Activated CD4-positive, alpha-beta memory T cell treated with anti-CD3 and anti-CD28 coated beads for 36 hours (primary cell): ENCODE measurements around the gene CCNF. TPM values are rescaled to one million over a fixed set of nuclear protein-coding genes. Genes with fewer than 3 reads are reported as not detected.
A peak's percentile ranks its signal among the peaks of the same experiment; 100 is the strongest.

ENCODE experiments used
- CTCF ChIA-PET: fragments of 350-600 bp; sonication (Branson Sonifier 250); formaldehyde crosslinking; loops from one replicate; lab custom pipeline; 2021; ENCODE audit warnings: antibody characterized with exemption, inconsistent platforms; lab: Charles Lee
- POLR2A ChIA-PET: fragments of 350-600 bp; sonication (Branson Sonifier 250); formaldehyde crosslinking; loops from one replicate; lab custom pipeline; 2021; ENCODE audit warnings: antibody characterized with exemption; lab: Charles Lee
- DNase-seq: peaks from one replicate; pipeline ENCODE4 v3.0.0-alpha.2; 2020
- H3K27ac Mint-ChIP-seq: one replicate; pipeline ENCODE4 v1.8.0; 2021; ENCODE audit warnings: mixed read lengths
- H3K27me3 Mint-ChIP-seq: one replicate; pipeline ENCODE4 v1.8.0; 2021; ENCODE audit warnings: mixed read lengths
- H3K36me3 Mint-ChIP-seq: one replicate; pipeline ENCODE4 v1.8.0; 2021; ENCODE audit warnings: mixed read lengths
- H3K4me1 Mint-ChIP-seq: one replicate; pipeline ENCODE4 v1.8.0; 2021; ENCODE audit warnings: low read depth, mixed read lengths
- H3K4me3 Mint-ChIP-seq: one replicate; pipeline ENCODE4 v1.8.0; 2021; ENCODE audit warnings: mild to moderate bottlenecking, mixed read lengths
- H3K9me3 Mint-ChIP-seq: one replicate; pipeline ENCODE4 v1.8.0; 2021; ENCODE audit warnings: mixed read lengths
- intact Hi-C: fragments of 100-400 bp; cut with micrococcal nuclease; formaldehyde crosslinking; loops from one replicate; pipeline ENCODE4 v1.15.1; 2023
- total RNA-seq, 2 experiments: library from RNA; stranded (reverse); gene quantifications; one replicate each; pipeline ENCODE4 v1.2.3, GENCODE V29; 2021

Gene CCNF
- total RNA-seq, 2 experiments from 2014 or later = 53.5 to 54.7 TPM

GRCh38 chr16:2484898-2485508 lies 55.8 kb downstream of the CCNF start:
- Mint-ChIP-seq H3K4me1 (peaks cover 13% of the 10 kb centered on the region), H3K36me3 (no peaks in the 10 kb centered on the region), H3K9me3 (no peaks in the 10 kb centered on the region), H3K4me3 (no peak overlapping the region), H3K27ac (no peak overlapping the region), H3K27me3 (no peaks in the 10 kb centered on the region)
- no peak for DNase-seq
- ChIA-PET POLR2A (interaction anchor here (1.0 kb wide), 1 partner anchor 24 kb away, joined by 3 read pairs; no protein-coding TSS in a partner anchor), CTCF (interaction anchor here (1.4 kb wide), 1 partner anchor 16 kb away, joined by 3 read pairs; no protein-coding TSS in a partner anchor)
- intact Hi-C loops = no loop called here

DNA sequence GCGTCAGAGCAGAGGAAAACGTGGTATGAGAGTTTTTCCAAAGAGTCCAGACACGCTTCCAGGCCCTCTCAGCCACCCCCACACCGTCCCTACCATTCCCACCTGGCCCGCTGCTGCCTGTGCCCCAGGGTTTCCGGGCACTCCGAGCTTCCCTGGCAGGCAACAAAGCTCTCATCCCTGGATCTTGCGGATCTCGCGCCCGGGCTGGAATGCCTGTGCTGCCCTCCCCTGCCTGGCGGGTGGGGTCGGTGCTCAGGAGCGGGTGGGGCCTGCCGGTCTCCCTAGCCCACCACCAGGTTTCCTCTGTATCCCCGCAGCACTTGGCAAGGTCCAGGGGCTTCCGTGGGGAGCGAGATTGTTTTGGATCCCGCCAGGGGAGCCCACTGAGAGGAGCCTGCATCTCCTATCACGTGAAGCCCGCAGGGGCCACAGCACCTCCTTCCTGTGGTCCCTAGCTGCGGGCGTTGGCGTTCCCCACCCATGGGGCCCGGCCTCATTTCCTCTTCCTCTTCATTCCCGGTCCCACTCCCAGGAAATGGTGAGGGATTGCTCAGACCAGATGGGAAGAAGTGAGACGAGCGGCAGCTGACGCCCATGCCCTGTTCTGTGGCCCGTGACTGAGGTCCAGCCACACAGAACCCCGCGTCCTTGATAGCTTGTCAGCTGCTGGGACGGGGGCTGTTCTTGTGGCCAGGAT lies 56.7 kb downstream of the CCNF start:
- Mint-ChIP-seq H3K27me3 (no peaks in the 10 kb centered on the region), H3K4me3 (no peak overlapping the region), H3K27ac (no peak overlapping the region), H3K9me3 (no peaks in the 10 kb centered on the region), H3K4me1 (peaks cover 13% of the 10 kb centered on the region), H3K36me3 (no peaks in the 10 kb centered on the region)
- no peak for DNase-seq
- POLR2A ChIA-PET = interaction anchor here (1.0 kb wide), 1 partner anchor 25 kb away, joined by 3 read pairs; no protein-coding TSS in a partner anchor
- CTCF ChIA-PET = interaction anchor here (1.4 to 2.4 kb wide), 3 partner anchors 11 to 15 kb away, joined by 3 to 14 read pairs (median 8); partner anchors contain the start of gene TBC1D24
- intact Hi-C loops = loop anchor here (2.0 kb wide), 1 partner anchor 53 kb away; no protein-coding TSS in a partner anchor

DNA sequence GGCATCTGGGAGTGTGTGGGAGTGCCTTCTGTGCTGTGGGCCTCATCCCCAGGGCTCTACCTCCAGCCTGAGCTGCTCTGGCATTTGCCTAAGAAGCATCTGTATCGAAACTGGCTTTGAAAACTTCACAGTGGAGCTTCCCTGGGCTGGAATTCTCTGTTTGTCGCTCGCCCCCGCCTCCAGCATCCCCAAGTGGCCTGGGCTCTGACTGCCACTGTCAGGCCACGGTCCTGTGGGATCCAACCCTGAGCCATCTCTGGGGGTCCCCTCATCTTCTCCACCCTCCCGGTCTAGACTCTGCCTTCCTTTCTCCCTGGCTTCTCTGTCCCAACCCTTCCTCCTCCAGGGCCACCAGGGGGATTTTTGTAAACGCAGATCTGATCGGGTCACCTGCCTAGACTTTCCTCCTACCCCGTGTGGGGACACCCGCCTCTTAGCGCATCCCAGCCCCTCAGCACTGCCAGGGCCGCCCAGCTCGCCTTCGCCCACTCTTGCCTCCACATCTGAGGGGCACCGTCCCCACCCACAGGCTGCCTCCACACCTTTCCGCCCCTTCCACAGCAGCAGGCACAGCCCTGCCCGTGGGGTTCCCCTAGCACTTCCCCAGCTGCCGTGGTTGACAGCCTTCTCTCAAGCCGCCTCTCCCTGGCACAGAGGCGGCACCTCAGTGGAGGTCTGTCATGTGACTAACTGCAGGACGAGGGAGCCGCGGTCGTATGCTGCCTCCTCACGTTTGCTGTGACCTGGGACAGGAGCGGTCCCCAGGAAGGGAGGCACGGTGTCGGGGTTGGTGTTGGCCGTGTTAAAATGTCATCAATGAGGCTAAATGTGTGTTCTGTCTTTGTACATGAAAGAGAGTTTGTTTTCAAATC lies 57.6 kb downstream of the CCNF start:
- Mint-ChIP-seq H3K27me3 (no peaks in the 10 kb centered on the region), H3K9me3 (no peaks in the 10 kb centered on the region), H3K27ac (peak overlapping the region; percentile 38), H3K4me3 (peak overlapping the region; percentile 41), H3K4me1 (peaks cover 13% of the 10 kb centered on the region), H3K36me3 (no peaks in the 10 kb centered on the region)
- peak; percentile 89 for DNase-seq
- CTCF ChIA-PET = interaction anchor here (0.7 to 2.4 kb wide), 5 partner anchors 12 to 144 kb away, joined by 3 to 14 read pairs (median 3); partner anchors contain the start of genes TBC1D24 and TEDC2
- POLR2A ChIA-PET = no interaction called here
- intact Hi-C loops = loop anchor here (1.0 to 2.0 kb wide), 2 partner anchors 54 to 147 kb away; partner anchors contain the start of gene ABCA3

DNA sequence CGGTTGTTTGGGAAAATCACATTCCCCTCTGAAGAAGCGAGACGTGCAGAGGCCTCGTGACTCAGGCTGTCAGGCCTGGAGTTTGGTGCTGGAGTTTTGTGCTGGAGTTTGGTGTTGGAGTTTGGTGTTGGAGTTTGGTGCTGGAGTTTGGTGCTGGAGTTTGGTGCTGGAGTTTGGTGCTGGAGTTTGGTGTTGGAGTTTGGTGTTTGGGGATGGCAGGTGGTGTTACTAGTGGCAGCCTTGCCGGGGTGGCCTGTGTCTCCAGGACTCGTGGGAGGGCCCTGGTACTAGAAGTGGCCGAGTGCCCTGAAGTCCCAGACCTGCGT lies 58.2 kb downstream of the CCNF start:
- Mint-ChIP-seq H3K4me3 (peak overlapping the region; percentile 41), H3K27me3 (no peaks in the 10 kb centered on the region), H3K9me3 (no peaks in the 10 kb centered on the region), H3K36me3 (no peaks in the 10 kb centered on the region), H3K27ac (peak overlapping the region; percentile 38), H3K4me1 (peaks cover 13% of the 10 kb centered on the region)
- POLR2A ChIA-PET = no interaction called here
- intact Hi-C loops = loop anchor here (1.0 to 2.0 kb wide), 2 partner anchors 55 to 147 kb away; partner anchors contain the start of gene ABCA3
- DNase-seq = no peak
- CTCF ChIA-PET = interaction anchor here (0.9 to 2.4 kb wide), 4 partner anchors 13 to 236 kb away, joined by 3 to 14 read pairs (median 6); partner anchors contain the start of genes ECI1, TBC1D24 and TEDC2

DNA sequence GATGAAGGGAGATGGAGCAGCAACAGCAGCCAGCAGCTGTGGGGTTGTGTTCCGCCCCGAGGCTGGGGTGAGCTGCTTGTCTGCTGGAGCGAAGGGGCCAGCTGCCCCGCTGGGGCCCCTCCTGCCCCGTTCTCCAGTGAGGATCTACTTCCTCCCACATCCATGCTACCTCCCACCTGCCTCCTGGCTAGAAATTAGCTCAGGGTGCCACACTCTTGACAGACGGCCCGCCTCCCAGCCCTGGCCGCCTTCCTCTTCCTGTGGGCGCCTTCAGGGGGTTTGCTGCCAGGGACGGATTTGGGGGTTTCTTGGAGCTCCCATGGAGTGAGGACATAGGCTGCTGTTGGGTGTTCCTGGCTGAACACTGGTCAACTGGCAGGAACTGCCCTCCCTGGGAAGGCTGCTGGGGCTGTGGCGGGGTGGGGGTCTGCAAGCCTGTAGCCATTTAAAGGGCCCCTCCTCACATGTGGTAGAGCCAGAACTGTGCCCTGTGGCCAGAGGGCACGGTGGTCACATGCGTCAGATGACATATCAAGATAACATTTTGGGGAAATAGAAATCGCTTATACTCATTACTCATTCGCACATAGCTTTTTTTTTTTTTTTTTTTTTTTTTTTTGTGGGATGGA lies 58.8 kb downstream of the CCNF start:
- H3K4me1 Mint-ChIP-seq = peaks cover 13% of the 10 kb centered on the region
- H3K4me3 Mint-ChIP-seq = no peak overlapping the region
- intact Hi-C loops = loop anchor here (1.0 to 2.0 kb wide), 2 partner anchors 55 to 148 kb away; partner anchors contain the start of gene ABCA3
- no peaks in the 10 kb centered on the region for H3K27me3 Mint-ChIP-seq
- DNase-seq = no peak
- H3K9me3 Mint-ChIP-seq = no peaks in the 10 kb centered on the region
- no peak overlapping the region for H3K27ac Mint-ChIP-seq
- POLR2A ChIA-PET = no interaction called here
- H3K36me3 Mint-ChIP-seq = no peaks in the 10 kb centered on the region
- CTCF ChIA-PET = interaction anchor here (0.9 to 2.4 kb wide), 3 partner anchors 13 to 236 kb away, joined by 3 to 14 read pairs (median 8); partner anchors contain the start of genes ECI1 and TBC1D24

- DNase-seq = no peak
- Mint-ChIP-seq H3K4me1 (peaks cover 13% of the 10 kb centered on the region), H3K4me3 (no peak overlapping the region), H3K9me3 (no peaks in the 10 kb centered on the region), H3K36me3 (no peaks in the 10 kb centered on the region), H3K27me3 (no peaks in the 10 kb centered on the region), H3K27ac (no peak overlapping the region)
- POLR2A ChIA-PET = no interaction called here
- CTCF ChIA-PET = no interaction called here
- intact Hi-C loops = no loop called here
Measured at GRCh38 chr16:2489581-2489980, 60.3 kb downstream of the CCNF start.

GRCh38 chr16:2490190-2491105 lies 61.2 kb downstream of the CCNF start:
- intact Hi-C loops = no loop called here
- DNase-seq = no peak
- CTCF ChIA-PET = no interaction called here

GRCh38 chr16:2492292-2492691 lies 63.0 kb downstream of the CCNF start:
- intact Hi-C loops = no loop called here
- no peak overlapping the region for H3K27ac Mint-ChIP-seq
- no peaks in the 10 kb centered on the region for H3K27me3 Mint-ChIP-seq
- no peak for DNase-seq
- no peaks in the 10 kb centered on the region for H3K9me3 Mint-ChIP-seq
- H3K4me1 Mint-ChIP-seq = peaks cover 4% of the 10 kb centered on the region
- ChIA-PET CTCF (interaction anchor here (1.5 kb wide), 1 partner anchor 9 kb away, joined by 6 read pairs; no protein-coding TSS in a partner anchor), POLR2A (no interaction called here)
- no peak overlapping the region for H3K4me3 Mint-ChIP-seq
- H3K36me3 Mint-ChIP-seq = no peaks in the 10 kb centered on the region

More at GRCh38 chr16:2490190-2491105, 61.2 kb downstream of the CCNF start:
- no peaks in the 10 kb centered on the region for H3K9me3 Mint-ChIP-seq
- H3K4me3 Mint-ChIP-seq = no peak overlapping the region
- H3K27me3 Mint-ChIP-seq = no peaks in the 10 kb centered on the region
- H3K36me3 Mint-ChIP-seq = no peaks in the 10 kb centered on the region
- H3K27ac Mint-ChIP-seq = no peak overlapping the region
- peaks cover 13% of the 10 kb centered on the region for H3K4me1 Mint-ChIP-seq
- POLR2A ChIA-PET = no interaction called here

- DNase-seq = no peak
- no peaks in the 10 kb centered on the region for H3K27me3 Mint-ChIP-seq
- no peaks in the 10 kb centered on the region for H3K4me1 Mint-ChIP-seq
- intact Hi-C loops = no loop called here
- H3K27ac Mint-ChIP-seq = no peak overlapping the region
- no peaks in the 10 kb centered on the region for H3K36me3 Mint-ChIP-seq
- no peak overlapping the region for H3K4me3 Mint-ChIP-seq
- no peaks in the 10 kb centered on the region for H3K9me3 Mint-ChIP-seq
- ChIA-PET CTCF (interaction anchor here (1.6 kb wide), 1 partner anchor 353 kb away, joined by 3 read pairs; no protein-coding TSS in a partner anchor), POLR2A (no interaction called here)
Measured at GRCh38 chr16:2493605-2494004, 64.4 kb downstream of the CCNF start.

GRCh38 chr16:2494616-2495015 lies 65.4 kb downstream of the CCNF start:
- intact Hi-C loops = no loop called here
- H3K27ac Mint-ChIP-seq = no peak overlapping the region
- no peaks in the 10 kb centered on the region for H3K27me3 Mint-ChIP-seq
- H3K4me3 Mint-ChIP-seq = no peak overlapping the region
- no peaks in the 10 kb centered on the region for H3K36me3 Mint-ChIP-seq
- DNase-seq = no peak
- H3K9me3 Mint-ChIP-seq = no peaks in the 10 kb centered on the region
- CTCF ChIA-PET = interaction anchor here (1.6 kb wide), 1 partner anchor 354 kb away, joined by 3 read pairs; no protein-coding TSS in a partner anchor
- no peaks in the 10 kb centered on the region for H3K4me1 Mint-ChIP-seq
- POLR2A ChIA-PET = no interaction called here
